GM04504 (cell line): ENCODE measurements around the gene LYVE1.

Experiments
- DNase-seq: peaks from one replicate; pipeline ENCODE4 v3.0.0-alpha.2; 2012; ENCODE audit warnings: low read depth

LYVE1 gene

DNA sequence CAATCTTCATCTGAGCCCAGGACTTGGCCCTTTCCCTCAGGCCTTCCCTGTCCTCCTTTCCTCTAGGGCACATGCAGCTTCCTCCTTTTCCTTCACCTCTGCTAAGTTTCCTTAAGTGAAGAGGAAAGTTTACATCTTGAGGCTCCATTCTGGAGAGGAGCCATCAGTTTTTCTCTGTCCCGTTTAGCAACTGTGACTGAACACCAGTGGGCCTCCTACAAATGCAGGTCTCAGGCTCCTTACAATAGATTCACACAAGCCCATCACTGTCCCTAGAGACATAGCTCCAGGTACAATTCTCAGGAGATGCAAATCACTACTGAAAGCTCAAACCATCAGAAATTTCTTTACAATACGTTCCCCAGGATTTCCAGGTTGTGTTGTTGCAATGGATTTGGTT, 23.3 kb upstream of the LYVE1 start:
- no peak for DNase-seq

DNA sequence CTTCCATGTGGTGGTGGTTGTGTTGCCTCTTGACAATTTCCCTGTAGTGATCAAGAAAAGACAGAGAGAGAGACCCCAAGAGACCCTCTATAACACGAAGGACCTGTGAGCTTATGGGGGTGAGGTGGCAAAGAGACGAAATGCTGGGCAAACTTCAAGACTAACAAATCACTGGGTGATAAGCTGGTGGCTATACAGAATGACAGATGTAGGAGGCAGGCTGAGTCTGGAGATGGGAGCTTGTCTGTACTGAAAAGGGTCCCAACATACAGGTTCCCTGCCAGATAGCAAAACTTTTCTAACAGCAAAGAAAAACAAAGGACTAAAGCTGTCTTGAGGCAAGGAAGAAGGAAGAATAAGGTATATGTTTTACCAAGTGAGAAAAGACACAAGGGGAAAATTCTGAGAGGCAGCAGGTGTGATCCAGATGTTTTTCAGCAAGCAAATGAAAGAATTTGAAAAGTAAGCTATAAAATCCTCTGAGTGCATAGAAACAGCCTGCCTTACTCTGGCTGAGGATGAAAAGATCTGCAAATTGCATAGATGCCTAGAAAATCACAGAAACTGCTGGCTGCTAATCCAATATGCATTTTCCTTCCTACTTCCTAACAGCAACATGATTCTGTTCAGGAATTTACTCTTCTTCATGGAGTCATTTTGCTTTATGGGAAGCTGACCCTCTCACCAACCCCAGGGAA, 21.9 kb upstream of the LYVE1 start:
- DNase-seq: no peak

DNA sequence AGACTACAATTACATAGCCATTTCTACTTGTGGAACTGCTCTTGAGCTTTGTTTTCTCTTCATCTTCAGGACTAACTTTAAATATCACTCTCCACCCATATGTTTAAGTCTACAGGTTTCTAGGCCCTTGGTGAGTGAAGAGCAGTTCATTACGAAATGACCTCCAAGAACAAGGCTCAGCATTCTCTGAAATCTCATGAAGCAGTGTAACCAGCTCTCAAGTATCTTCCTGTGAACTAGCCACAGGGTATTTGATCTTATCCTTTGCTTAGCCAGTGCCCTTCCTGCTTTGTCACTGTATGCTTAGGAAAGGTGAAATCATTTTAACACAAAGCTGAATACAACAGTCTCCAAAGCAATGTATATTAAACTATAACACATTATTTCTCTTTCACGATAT, 20.4 kb upstream of the LYVE1 start:
- DNase-seq: no peak

DNA sequence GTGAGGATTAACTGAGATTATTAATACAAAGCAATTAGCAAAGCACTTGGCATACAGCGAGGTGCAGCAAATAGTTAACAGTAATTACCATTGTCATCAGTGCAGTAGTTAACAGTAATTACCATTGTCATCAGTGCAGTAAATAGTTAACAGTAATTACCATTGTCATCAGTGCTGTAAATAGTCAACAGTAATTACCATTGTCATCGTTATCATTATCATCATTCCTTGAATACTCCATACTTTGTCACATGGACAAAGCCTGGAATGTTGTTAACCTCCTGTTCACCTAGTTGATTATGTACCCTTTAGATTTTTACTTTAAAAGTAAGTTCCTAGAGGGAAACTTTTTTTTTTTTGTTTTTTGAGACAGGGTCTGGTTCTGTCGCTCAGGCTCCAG, 19.5 kb upstream of the LYVE1 start:
- DNase-seq: no peak

DNA sequence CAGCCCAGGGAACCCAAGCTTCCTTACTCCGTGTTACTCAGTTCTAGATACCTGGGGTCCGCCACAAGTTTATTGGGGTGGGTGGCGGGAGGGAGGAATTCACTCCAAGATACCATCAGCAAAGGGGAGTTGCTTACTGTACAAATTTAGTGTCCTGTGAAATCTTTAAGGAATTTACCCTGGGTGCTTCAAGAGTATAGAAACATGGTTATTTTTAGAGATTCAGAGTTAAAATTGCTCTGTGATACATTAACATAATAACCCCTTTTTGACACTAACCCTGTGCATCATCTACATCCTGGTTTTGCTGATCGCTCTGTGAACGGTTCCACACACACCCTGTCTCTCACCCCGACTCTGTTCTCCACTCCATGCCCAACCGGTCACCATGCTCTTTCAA, 18.9 kb upstream of the LYVE1 start:
- DNase-seq: no peak

DNA sequence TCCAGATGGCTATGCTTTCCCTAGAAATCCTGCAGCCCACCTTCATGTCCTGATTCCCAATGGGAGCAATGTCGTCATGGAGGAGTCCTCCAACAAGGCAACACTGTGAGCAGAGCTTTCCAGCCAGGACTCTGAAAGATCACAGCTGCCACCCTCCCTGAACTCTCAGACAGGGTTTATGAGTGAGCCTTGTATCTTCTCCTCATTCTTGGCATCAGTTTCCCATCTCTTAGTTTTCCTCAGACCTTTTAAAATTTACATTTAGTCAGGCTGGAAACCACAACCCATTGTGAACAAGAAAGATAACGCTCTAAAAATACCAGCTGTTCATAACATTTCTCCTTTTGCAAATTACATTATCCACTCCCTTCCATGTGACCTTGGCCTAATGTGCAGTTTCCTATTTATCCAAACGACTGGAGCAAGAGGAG, 15.6 kb upstream of the LYVE1 start:
- DNase-seq: no peak

DNA sequence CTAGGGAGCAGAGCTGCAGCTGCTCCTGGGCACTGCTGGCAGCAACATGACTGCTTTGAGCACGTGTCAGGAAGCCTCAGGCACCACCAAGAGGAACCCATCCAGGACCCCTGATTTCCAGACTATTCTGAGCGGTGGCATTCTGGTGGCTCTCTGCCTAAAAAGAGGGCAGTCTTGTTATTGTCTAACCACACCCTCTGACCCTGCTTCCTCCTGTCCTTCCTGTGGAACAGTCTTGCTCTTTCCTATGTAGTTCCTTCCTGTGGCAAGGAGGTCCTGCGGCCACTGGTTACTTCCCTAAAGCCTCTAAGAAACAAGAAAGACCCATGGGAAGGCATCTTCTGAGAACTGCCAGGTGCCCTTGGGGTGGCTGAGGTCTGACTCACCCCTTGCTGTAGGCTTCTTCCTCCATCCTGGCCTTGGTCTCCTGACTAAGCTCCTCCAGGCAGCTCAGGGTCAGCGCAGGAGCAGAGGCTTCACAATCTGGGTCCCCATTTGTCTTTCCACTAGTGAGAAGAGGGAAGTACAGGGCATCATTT, 13.1 kb upstream of the LYVE1 start:
- DNase-seq: no peak

DNA sequence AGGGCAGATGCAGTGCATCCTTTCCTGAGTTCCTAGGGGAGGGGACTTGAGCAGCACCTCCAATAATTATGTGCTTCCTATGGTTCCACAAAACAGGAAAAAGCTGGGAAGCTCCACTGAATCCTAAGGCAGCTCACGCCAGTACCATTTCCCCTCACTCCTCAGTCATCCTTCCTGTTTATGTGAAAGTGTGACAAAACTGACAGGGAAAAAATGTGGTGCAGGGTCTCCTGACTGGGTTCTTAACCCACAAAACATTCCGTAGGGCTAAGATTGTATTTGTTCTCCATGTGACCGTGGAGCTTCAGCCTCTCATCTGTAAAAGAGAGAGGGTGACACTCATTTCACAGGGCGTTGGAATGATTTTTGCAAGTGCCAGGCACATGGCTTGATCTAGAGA, 12.2 kb upstream of the LYVE1 start:
- no peak for DNase-seq

DNA sequence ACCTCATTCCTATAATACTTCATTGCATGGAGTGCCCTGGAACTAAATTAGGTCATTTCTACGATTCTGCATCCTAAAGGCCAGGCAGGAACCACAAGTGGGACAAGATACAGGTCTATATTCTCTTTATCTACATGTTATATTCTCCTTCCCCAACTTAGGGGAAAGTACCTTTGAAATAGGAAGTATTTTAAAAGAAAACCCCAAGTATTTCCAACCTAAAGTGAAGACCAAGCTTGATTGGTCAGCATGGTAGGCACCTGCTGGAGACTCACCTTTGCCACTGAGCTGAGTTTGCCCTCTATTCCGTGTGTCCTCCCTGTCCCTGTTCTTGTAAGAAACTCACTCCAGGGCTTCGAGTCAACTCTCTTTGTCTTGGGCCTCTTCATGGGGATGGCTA, 11.2 kb upstream of the LYVE1 start:
- DNase-seq: no peak

DNA sequence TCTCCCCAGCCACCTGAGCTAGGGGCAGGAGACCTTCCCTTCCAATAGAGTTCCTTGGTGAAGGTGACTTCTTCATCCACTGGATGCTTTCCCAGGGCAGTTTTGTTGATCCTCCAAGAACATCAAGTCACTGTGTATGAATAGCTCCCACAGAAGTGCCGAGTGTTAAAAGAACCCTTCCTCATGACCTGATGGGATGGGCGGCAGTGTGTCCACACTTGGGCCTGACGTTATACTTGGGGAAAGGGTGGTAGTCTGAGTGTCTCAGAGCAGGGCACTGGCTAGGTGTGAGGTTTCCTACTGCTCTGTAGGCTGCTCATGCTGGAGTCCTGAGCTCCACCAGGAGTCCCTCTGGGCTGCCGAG, 7.6 kb upstream of the LYVE1 start:
- DNase-seq: no peak

DNA sequence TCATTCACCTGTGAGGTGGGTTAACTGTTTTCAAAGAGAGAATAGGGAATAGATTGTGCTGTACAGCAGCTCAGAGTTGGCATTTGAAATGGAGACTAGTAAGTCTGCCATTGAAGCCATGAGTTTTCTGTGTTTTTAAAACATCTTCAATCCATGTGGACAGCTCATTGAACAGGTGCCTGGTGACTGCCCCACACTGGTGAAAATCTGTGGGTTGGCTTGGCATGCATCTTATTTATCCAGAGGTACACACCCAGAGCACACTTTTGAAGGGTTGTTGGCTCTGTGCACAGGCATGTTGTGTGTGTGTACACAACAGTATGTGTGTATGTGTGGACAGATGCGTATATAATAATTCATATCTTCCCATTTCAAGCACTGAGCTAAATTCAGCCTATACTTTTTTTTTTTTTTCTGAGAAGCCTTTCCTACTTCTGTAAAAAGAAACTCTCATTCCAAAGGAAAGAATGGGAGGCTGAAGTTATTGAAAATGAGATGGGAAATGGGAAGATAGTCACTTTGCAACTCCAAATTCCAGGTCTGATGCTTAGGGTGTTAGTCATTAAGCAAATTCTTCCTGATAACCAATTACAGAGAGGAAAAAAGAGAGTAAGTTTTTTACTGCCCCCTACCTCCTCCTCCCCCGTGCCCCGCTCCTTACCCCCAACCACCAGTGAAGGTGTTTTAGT, 7.0 kb upstream of the LYVE1 start:
- DNase-seq: no peak

DNA sequence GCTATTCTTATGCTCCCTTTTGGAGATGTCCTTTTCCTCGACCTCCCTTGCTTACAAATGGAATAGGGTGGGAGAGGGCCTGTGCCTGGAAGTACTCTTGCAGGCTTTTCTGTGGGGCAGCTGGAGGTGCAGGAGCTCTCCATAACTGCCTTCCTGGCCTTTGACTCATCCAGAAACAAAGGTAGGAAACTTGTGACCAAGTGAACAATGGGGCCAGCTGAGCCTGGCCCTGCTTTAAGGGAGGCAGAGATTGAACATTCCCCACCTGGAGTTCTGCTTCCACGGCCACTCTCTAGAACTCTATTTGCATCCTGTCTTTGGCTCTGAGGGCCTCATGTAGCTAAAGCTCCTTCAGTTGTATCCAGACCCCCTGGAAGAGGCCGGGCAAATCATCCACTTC, 5.1 kb upstream of the LYVE1 start:
- no peak for DNase-seq

DNA sequence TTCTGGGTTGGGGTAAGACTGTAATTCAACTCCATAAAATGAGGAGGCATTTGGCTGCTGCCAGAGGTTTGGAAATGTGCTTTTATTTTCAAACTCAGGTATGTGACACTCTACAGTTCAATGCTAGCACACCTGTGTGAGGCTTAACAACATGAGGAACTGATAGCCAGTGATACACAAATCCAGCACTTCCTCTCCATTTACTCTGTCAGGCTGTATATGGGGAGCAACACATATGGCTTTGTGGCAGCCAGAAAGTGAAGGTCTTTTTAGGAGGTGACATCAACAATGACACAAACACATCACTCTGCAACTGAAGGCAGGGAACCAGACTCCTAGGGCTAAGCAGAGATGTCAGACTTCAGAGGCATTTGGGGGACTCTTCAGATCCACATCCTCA, 4.6 kb upstream of the LYVE1 start:
- no peak for DNase-seq

DNA sequence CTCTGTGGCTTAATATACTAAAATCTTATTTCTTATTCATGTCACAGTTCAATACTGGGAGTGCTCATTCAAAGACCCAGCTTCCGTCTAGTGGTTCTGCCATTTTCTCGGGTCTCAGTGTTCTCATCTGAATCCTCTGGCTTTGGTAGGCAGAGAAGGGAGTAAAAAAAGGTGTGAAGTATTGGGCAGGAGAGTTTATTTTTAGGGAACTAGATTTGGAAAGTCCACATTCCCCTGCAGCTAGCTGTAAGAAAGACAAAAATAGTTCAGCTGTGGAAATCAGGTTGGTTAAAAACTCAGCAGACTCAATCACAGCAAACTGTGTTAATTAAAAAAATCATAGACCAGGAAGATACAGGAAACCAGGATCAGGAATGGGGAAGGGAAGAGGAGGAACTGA, 4.1 kb upstream of the LYVE1 start:
- no peak for DNase-seq

DNA sequence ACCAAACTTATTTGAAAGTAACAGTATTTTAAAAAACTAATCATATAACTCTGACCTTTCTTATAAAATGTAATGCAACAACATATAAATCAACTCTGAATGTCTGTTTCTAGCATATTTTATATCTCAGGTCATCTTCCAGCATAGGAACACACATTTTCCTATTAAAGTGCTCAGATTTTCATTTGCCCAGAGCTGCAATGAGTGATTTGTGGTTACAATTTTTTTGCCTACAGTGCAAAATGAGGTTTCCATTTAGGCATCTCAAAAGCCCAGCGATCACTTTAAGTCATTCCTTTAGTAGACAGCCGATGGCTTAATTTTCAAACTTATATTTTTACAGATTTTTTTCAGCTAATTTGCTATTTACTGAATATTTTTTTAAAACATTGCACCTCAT, 1.0 kb downstream of the LYVE1 start:
- DNase-seq: no peak

DNA sequence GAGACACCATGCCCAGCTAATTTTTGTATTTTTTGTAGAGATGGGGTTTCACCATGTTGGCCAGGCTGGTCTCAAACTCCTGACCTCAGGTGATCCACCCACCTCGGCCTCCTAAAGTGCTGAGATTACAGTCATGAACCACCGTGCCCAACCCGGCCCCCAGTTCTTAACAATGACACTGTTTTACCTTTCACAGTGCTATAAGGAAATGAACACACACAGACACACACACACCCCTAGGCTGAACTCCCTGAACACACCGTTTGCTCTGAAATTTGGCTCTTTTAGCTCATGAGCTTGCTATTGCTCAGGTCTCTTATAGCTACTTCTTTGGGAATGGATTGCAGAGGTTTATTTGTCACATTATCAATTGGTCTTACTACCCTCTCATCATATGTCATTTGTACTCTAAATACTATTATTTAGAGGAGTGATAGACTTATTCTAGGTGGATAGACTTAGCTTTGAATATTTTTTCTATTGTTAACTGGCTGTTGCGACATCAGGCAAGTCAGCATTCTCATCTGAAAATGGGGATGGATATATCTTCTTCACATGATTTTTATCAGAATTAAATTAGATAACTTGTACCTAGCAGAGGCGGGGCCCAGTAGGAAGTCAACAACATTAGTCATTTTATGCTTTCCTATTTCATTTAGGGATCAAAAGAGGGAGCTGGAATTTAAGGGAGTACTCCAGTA, 2.1 kb downstream of the LYVE1 start:
- no peak for DNase-seq

DNA sequence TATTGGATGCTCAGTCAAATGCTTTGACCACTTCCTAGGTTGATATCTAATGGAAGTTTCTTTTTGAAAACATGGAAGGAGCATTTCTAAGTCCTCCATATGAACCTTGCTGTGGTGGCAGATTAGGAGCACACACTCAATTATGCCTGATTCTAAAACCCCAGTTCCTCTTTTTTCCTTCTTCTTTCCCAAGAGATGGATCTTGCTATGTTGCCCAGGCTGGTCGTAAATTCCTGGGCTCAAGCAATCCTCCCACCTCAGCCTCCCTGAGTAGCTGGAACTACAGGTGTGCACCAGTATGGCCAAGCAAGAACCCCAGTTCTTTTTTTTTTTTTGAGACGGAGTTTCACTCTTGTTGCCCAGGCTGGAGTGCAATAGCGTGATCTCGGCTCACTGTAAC, 3.0 kb downstream of the LYVE1 start:
- DNase-seq: no peak

DNA sequence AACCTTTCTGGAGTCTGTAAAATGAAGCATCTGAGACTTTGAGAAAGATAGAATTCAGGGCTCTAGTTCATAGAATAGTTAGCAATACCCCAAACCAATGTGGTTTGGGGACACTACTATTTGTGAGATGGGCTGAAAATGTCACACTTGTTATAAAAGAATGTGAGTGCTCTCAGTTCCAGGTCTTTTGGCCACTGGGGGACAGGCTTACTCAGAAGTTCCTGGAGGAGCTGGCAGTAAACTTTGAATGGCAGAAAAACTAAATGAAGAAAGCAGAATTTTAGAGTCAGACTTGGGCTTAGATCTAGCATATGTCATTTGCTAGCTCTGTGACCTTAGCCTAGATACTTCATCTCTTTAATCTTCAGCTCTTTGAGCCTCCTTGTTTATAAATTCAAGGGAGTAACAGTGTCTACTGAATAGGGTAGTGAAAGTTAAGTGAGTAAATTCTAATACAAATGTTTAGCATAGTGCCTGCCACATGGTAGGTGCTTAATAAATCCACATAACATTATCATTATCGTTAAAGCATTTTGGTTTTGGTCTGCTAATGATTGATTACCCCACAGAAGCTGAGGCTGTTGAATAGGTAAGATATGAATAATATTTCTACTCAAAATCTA, 3.7 kb downstream of the LYVE1 start:
- DNase-seq: no peak

DNA sequence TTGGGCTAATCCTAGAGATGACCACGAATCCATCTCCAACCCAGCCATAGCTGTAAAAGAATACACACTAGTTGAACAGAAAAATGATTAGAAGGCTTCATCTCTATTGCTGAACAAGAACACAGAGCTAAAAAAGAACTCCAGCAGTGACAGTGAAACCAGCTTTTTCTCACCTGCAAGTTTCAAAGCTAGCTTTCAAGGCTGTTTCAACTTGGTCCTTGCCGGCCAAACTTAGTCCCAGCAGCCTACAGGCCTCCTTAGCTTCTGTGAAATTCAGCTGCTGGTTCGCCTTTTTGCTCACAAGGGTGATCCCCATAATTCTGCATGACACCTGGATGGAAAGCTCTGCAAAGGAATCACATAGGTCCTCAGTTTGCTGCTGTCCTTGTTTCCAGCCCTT, 4.4 kb downstream of the LYVE1 start:
- no peak for DNase-seq

DNA sequence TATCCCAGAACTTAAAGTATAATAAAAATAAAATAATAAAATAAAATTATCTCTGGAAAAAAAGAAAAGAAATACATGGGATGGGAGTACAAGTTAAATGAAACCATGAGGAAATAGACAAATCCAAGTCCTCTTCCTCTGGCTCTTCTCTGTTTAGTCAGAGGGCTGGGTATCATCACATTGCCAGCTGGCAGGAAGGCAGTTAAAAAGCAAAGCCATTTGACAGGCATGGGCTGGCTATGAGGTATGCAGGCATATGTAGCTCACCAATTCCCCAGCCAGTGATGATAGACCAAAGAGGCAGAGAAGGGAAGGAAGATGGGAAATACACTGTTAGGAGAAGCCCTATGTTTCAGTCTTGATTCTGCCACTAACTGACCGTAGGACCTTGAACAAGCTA, 6.5 kb downstream of the LYVE1 start:
- DNase-seq: no peak

DNA sequence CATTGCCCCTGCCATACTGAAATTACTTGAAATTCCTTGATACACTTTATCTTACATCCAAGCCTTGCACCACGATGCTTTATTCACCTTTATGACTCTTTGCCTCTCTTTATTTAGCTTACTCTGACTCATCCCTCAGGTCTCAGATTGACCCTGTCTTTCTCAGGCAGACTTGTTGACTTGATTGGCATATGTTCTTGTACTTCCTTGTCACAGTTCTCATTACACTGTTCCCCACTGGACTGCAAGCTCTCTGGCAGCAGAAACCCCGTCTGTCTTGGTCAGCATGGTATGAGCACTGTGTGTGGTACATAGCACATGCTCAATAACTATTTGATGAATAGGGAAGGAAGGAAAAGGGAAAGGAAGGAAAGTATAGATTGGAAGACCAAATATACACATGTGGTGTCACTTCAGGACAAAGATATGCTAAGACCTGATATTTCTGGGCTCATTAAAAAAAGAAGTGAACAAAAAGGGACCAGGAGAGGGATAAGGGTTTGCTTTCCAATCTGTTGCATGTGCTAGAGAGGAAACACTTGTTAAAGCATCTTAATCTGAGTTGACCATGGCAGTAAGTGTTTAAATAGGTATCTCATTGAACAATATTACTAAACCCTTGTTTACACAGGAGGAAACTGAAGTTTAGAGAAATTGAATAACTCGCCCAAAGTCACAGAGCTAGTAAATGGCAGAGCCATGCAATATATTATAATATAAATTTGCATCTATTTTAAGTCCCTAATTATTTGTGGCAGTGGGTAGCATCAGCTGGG, 7.2 kb downstream of the LYVE1 start:
- DNase-seq: no peak

DNA sequence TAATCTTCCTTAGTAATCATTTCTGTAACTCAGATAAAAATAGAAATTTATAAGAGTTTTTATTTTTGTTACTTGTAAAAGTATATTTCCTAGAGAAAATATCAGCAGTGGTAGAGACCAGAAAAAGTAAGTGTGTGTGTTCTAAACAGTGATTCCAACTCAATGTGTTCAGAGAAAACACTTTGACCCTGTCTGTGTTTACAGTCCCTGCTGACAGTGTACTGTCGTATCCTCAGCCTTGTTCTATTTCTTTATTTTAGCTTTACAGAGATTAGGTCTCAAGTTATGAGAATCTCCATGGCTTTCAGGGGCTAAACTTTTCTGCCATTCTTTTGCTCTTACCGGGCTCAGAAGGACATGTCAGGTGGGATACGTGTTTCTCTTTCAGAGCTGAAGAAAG, 10.2 kb downstream of the LYVE1 start:
- DNase-seq: no peak
